SH-SY5Y (cell line): ENCODE data around the gene MRPL49.

Experiments
- GATA2 ChIP-seq: IDR thresholded peaks from 2 replicates; pipeline ENCODE4 v1.6.1; 2011; ENCODE audit warnings: mild to moderate bottlenecking, low read depth, low read length
- GATA3 ChIP-seq: IDR thresholded peaks from 2 replicates; pipeline ENCODE4 v1.6.1; 2011; ENCODE audit warnings: low read depth, mild to moderate bottlenecking, low read length, moderate library complexity

Gene MRPL49

DNA sequence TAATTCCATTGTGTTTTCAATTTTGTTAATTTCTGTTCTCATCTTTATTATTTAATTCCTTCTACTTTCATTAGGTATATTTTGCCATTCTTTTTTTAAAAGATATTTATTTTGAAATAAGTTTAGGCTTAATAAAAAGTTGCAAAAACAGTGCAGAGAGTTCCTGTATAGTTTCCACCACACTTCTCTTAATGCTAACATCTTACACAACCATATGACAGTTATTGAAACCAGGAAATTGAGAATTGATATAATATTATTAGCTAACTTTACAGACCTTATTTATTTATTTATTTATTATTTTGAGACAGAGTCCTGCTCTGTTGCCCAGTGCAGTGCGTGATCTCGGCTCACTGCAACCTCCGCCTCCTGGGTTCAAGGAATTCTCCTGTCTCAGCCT lies 34.1 kb downstream of the MRPL49 start:
- TF ChIP-seq GATA2 (no peak), GATA3 (no peak)

DNA sequence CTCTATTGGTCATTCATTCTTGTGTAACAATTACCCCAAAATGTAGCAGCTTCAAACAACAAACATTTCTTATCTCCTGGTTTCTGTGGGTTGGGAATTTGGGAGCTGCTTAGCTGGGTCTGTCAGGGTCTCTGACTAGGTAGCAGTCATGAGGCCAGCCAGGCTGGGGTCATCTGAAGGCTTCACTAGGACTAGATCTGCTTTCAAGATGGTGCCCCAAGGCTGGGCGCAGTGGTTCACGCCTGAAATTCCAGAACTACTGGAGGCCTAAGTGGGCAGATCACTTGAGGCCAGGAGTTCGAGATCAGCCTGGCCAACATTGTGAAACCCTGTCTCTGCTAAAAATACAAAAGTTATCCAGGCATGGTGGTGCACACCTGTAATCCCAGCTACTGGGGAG lies 34.8 kb downstream of the MRPL49 start:
- no peak for TF ChIP-seq GATA3
- TF ChIP-seq GATA2, result no peak

DNA sequence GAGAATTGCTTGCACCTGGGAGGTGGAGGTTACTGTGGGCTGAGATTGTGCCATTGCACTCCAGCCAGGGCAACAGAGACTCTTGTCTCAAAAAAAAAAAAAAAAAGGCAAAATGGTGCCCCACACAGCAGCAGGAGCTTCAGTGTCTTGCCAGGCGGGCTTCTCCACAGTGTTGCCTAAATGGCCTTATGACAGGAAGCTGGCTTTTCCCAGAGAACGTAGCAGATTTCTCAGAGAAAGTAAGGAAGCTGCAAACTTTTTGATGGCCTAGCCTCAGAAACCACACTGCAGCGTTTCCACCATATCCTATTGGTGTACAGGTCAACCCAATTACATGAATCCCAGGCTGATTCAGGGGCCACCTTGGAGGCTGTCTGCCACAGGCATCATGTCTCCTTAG lies 35.2 kb downstream of the MRPL49 start:
- TF ChIP-seq GATA3, result no peak
- no peak for TF ChIP-seq GATA2

DNA sequence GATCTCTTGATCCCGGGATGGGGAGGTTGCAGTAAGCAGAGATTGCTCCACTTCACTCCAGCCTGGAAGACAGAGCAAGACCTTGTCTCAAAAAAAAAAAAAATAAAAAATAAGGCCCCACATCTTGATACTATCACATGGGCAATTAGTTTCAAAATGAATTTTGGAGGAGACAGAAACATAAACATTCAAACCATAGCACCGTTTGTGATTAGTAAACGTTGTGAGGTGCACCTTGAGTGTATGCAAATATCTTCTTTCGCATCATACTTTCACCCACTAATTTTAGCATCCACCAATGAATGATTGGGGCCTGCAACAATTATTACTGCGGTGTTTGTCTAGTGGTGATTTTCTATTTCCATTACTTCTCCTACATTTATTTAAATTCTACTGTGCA lies 36.9 kb downstream of the MRPL49 start:
- TF ChIP-seq GATA3 (no peak), GATA2 (no peak)

DNA sequence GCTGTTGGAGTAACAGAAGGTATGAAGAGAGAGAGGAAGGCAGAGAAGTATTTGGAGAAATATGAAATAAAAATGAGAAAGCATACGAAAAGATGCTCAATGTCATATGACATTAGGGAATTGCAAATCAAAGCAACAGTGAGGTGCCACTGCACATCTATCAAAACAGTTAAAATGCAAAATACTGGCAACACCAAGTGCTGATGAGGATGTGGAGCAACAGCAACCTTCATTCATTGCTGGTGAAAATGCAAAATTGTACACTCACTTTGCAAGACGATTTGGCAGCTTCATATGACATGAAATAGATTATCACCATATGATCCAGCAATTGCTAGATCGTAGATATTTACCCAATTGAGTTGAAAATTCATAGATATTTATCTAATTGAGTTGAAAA lies 38.5 kb downstream of the MRPL49 start:
- TF ChIP-seq GATA2 (no peak), GATA3 (no peak)

DNA sequence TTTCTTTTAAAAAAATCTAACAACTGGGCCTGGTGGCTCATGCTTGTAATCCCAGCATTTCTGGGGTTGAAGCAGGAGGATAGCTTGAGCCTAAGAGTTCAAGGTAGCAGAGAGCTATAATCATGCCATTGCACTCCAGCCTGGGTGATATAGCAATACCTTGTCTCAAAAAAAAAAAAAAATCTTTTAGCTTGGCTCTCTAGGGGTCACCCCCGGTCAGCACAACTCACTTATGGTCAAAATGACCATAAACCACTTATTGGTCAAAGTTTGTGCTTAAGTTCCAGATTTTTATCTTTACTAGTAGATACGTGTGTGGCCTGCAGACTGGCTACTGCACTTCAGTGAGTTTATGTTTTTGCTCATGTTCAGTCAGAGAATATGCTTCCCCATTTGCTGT lies 41.6 kb downstream of the MRPL49 start:
- TF ChIP-seq GATA2, result no peak

DNA sequence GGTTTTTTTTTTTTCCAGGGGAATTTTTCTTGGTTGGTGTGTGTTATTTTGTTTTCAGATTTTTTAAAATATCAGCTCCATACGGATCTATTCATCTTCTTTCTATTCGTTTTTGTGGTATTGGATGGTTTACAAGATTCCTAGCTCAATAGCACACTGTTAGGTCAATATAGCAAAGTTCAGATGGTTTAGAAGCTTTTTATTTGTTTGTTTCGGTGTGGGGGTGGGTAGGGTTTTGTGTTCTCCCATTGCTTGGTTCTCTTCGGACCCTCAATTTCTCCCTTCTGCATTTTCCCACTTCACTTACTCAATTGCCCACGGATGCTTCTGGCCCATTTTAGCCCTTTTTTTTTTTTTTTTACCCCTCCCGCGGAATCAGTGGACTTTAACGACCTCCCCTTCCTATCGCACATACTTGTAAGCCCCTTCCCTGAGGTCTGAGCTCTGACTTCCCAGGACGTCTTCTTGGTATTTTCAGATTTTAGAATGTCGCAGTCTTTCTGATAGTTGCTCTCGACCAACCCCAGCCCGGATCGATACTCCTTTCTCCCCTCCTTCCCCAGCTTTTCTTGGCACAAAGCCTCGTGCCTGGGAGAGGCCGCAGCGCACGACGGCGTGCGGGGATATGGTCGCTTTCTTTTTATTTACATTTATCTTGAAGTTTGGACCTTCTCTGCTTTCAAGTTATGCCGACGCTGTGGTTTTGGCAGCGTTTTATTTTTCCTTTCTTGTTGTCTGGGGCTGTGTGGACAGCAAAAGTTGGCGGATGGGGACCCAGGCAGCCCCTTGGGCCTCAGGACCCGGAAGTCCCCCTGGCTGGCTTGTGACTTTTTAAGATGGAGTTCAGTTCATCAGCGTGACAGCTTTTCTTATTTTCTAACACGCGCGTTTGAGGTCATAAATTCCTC lies 43.5 kb downstream of the MRPL49 start:
- no peak for TF ChIP-seq GATA3
- no peak for TF ChIP-seq GATA2

DNA sequence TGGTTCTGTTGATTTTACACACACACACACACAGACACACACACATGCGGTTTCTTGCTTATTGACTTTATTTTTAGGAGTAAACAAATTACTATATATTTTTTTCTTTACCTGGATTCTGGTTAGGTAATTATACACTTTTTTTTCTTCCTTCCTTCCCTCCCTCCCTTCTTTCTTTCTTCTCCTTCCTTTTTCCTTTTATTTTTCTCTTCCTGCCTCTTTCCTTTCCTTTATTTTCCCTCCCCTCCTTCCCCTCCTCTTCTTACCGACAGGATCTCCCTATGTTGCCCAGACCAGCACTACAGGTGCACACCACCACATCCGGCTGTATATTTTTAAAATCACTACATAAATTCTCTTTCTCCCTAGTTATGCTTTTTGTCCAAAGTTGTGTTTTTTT lies 44.8 kb downstream of the MRPL49 start:
- no peak for TF ChIP-seq GATA2

DNA sequence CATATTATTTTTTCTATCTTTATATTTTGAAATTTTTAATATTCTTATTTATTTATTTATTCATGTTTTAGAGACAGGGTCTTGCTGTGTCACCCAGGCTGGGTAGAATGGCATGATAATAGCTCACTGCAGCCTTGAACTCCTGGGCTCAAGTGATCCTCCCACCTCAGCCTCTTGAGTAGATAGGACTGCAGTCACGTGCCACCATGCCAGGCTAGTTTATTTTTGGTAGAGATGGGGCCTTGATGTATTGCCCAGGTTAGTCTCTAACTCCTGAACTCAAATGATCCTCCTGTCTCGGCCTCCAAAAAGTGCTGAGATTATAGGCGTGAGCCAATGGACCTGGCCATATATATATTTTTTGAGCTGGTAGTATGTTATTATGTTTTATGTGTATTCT lies 45.5 kb downstream of the MRPL49 start:
- TF ChIP-seq GATA2, result no peak
- no peak for TF ChIP-seq GATA3

DNA sequence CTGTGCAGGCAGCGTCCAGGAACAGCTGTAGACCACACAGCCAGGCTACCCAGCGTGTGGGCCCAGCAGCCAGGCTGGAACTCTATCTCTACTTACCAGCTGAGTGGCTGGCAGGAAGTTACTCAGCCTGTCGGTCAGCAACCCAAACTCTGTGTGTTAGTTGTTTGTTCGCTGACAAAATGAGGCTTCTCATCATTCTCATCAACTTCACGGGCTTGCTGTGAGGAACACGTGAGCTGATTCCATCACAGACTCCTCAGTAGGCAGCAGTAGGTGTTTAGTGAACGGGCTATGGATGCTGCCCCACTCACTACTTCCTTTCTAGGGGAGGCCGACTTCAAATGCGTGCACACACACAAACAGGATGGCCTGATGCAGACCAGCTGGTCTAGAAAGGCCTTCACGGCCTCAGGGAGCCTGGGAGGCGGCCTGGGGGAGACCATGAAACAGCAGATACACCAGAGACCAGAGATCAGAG lies 47.1 kb downstream of the MRPL49 start:
- TF ChIP-seq GATA2, result no peak
- no peak for TF ChIP-seq GATA3

DNA sequence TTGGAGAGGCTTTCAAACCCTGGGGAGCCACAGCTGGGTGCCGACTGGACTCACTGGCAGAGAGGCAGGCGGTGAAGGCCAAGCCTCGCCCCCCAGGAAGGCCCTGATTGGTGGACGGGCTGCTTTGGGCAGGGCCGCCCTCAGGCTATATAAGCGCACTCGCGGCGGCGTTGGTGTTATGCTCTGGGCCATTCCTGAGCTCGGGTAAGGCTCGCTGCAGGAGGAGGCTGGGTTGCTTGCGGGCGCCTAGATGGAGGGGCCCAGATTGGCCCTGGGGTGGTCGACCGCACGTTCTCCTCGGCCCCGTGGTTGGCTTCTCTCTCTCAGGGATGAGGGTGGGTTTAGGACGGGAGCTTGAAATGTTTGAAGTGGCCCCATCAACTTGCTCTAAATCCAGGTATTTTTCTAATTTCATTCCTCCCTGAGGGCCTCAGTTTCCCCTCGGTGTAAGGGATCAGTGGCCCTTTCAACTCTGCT lies 48.0 kb downstream of the MRPL49 start, which contains the start of gene SPDYC:
Gene SPDYC, plus strand, starts transcription at position 176 of the 477 bp plus-strand sequence. CDS start 1,125 bp downstream, outside the sequence.
- TF ChIP-seq GATA2, result no peak

DNA sequence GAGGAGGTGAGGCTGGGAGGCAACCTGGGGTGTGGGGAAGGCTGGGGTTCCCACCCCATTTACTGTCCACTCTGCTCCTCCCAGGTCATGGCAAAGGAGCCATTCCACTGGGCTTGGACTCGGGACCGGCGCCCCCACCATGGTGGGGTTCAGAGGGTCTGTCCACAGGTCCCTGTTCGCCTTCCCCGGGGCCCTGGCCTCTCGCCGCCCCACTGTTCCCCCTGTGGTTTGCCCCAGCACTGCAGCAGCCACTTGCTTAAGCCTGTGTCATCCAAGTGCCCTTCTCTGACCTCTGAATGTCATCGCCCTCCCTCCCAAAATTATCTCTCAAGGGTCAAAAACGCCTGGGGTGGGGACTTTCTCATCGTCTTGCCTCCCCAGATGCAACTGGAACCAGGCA lies 50.5 kb downstream of the MRPL49 start:
- TF ChIP-seq GATA3 (no peak), GATA2 (no peak)
